RWPE2 (cell line): ENCODE measurements around the gene NPIPA8.
A peak's percentile ranks its signal among the peaks of the same experiment; 100 is the strongest.
"Not testable (repeated sequence)": the region's sequence is repeated elsewhere in the genome, so short reads cannot be mapped to it uniquely, and the experiment has no call there.

Experiments
- ATAC-seq: fragments of 200-7000 bp; cut with Tn5 transposase; 3 replicates; pipeline ENCODE4 v1.9.1; 2021; ENCODE audit warnings: low read depth
- DNase-seq: peaks from one replicate; pipeline ENCODE4 v3.0.0-alpha.2; 2020; ENCODE audit warnings: low spot score
- H3K27ac ChIP-seq: fragments of 450-650 bp; 2 replicates; pipeline ENCODE4 v1.5.1; 2017; ENCODE audit warnings: mild to moderate bottlenecking; ENCODE audit not compliant: poor library complexity, severe bottlenecking
- H3K27me3 ChIP-seq: fragments of 250-450 bp; sonication (Bioruptor Pico); 2 replicates; pipeline ENCODE4 v1.5.1; 2021; ENCODE audit warnings: mild to moderate bottlenecking, moderate library complexity; ENCODE audit not compliant: insufficient read depth, poor library complexity, severe bottlenecking
- H3K36me3 ChIP-seq: fragments of 250-450 bp; sonication (Bioruptor Pico); 2 replicates; pipeline ENCODE4 v1.5.1; 2020; ENCODE audit warnings: low read depth, mild to moderate bottlenecking, moderate library complexity
- H3K4me1 ChIP-seq: fragments of 250-450 bp; sonication (Bioruptor Pico); 2 replicates; pipeline ENCODE4 v1.5.1; 2021; ENCODE audit warnings: mild to moderate bottlenecking, moderate library complexity; ENCODE audit not compliant: insufficient read depth, poor library complexity, severe bottlenecking
- H3K4me3 ChIP-seq: fragments of 250-450 bp; sonication (Bioruptor Pico); 2 replicates; pipeline ENCODE4 v1.5.1; 2021; ENCODE audit warnings: mild to moderate bottlenecking, moderate library complexity; ENCODE audit not compliant: severe bottlenecking
- H3K9me3 ChIP-seq: fragments of 250-450 bp; sonication (Bioruptor Pico); 2 replicates; pipeline ENCODE4 v1.5.1; 2021; ENCODE audit warnings: mild to moderate bottlenecking, moderate library complexity; ENCODE audit not compliant: severe bottlenecking

Gene NPIPA8

GRCh38 chr16:18336636-18337035 is at the start of gene NPIPA8:
Gene NPIPA8 (minus strand): TSS chr16:18336736. CDS start chr16:18332662, 4,074 bp downstream.
- H3K27me3 ChIP-seq, DNase-seq, H3K9me3 ChIP-seq, H3K4me1 ChIP-seq, ATAC-seq, H3K4me3 ChIP-seq, H3K36me3 ChIP-seq, H3K27ac ChIP-seq: not testable (repeated sequence)

GRCh38 chr16:18385285-18385684 is 48.7 kb upstream of the NPIPA8 start:
- not testable (repeated sequence) for H3K27ac ChIP-seq, H3K4me3 ChIP-seq, H3K27me3 ChIP-seq, H3K4me1 ChIP-seq, H3K36me3 ChIP-seq, H3K9me3 ChIP-seq, DNase-seq, ATAC-seq

DNA sequence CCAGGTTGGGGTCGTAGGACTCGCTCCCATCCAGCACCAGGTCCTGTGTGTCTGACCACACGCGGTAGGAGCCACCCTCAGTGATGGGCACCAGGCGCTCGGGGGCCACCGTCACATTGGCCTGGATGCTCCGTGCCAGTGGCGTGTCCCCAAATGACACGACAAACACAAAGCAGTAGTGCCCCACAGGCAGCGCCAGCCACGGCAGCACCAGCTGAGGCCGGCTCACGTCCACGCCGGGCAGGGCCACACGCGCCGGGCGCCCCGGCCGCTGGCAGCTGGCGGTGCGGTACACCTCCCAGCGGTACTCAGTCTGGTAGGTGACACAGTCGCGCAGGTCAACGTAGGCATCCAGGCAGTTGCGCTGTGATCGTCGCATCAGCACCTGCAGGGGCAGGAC is 48.3 kb upstream of the NPIPA8 start:
- not testable (repeated sequence) for H3K4me3 ChIP-seq, H3K4me1 ChIP-seq, H3K9me3 ChIP-seq, H3K27me3 ChIP-seq, ATAC-seq, H3K27ac ChIP-seq, H3K36me3 ChIP-seq
- DNase-seq, result peak; percentile 15

- not testable (repeated sequence) for ATAC-seq, H3K4me3 ChIP-seq, DNase-seq
Observed at GRCh38 chr16:18384098-18384636, 47.6 kb upstream of the NPIPA8 start.

DNA sequence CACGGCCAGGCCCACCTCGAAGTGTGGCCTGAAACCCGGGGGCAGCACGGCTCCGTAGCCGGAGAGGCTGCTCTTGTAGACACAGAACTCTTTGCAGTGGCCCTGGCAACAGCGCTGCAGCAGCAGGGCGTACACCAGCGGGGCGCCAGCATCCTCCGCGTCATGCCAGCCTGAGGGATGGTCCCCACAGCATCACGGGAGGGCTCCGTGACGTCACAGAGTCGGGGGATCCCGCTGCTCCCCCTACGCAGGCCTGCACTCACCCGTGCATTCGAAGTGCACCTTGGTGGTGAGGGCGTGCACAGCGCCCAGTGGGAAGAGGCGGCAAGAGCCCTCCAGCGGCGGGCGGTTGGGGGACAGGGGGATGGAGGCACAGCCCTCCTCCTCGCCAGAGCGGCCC is 46.2 kb upstream of the NPIPA8 start:
- not testable (repeated sequence) for ATAC-seq, H3K4me1 ChIP-seq, H3K27ac ChIP-seq, H3K9me3 ChIP-seq, H3K27me3 ChIP-seq, H3K4me3 ChIP-seq, H3K36me3 ChIP-seq
- peak; percentile 9 for DNase-seq

More at GRCh38 chr16:18384098-18384636, 47.6 kb upstream of the NPIPA8 start:
- H3K4me1 ChIP-seq, H3K27me3 ChIP-seq, H3K36me3 ChIP-seq, H3K9me3 ChIP-seq, H3K27ac ChIP-seq: not testable (repeated sequence)

- not testable (repeated sequence) for ATAC-seq, H3K9me3 ChIP-seq, H3K4me1 ChIP-seq, H3K36me3 ChIP-seq, H3K27me3 ChIP-seq, H3K27ac ChIP-seq, H3K4me3 ChIP-seq, DNase-seq
Observed at GRCh38 chr16:18347742-18348141, 11.2 kb upstream of the NPIPA8 start.

- not testable (repeated sequence) for H3K36me3 ChIP-seq, ATAC-seq, H3K27ac ChIP-seq, H3K27me3 ChIP-seq, H3K9me3 ChIP-seq, H3K4me1 ChIP-seq, DNase-seq, H3K4me3 ChIP-seq
Observed at GRCh38 chr16:18346993-18347392, 10.5 kb upstream of the NPIPA8 start.

- not testable (repeated sequence) for ATAC-seq
Observed at GRCh38 chr16:18344634-18345033, 8.1 kb upstream of the NPIPA8 start.

DNA sequence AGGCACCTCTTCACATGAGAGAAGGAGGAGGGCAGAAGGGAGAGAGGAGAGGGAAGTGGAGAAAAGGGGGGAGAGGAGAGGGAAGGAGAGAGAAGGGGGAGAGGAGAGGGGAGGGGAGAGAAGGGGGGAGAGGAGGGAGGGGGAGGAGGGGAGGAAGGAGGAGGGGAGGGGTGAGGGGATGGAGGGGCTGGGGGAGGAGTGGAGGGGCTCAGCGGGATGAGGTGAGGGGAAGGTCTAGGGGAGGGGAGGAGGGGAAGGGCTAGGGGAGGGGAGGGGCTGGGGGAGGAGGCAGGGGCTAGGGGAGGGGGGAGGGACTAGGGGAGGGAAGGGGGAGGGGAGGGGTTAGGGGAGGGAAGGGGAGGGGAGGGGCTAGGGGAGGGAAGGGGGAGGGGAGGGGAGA is 5.5 kb upstream of the NPIPA8 start:
- not testable (repeated sequence) for DNase-seq, H3K9me3 ChIP-seq, ATAC-seq, H3K4me3 ChIP-seq, H3K4me1 ChIP-seq, H3K36me3 ChIP-seq, H3K27ac ChIP-seq, H3K27me3 ChIP-seq

More at GRCh38 chr16:18344634-18345033, 8.1 kb upstream of the NPIPA8 start:
- not testable (repeated sequence) for H3K4me1 ChIP-seq, H3K9me3 ChIP-seq, H3K36me3 ChIP-seq, H3K27ac ChIP-seq, H3K4me3 ChIP-seq, DNase-seq, H3K27me3 ChIP-seq

- H3K27ac ChIP-seq, H3K4me1 ChIP-seq, H3K27me3 ChIP-seq, H3K9me3 ChIP-seq, H3K36me3 ChIP-seq, H3K4me3 ChIP-seq, ATAC-seq, DNase-seq: not testable (repeated sequence)
Observed at GRCh38 chr16:18341417-18341960, 5.0 kb upstream of the NPIPA8 start.

DNA sequence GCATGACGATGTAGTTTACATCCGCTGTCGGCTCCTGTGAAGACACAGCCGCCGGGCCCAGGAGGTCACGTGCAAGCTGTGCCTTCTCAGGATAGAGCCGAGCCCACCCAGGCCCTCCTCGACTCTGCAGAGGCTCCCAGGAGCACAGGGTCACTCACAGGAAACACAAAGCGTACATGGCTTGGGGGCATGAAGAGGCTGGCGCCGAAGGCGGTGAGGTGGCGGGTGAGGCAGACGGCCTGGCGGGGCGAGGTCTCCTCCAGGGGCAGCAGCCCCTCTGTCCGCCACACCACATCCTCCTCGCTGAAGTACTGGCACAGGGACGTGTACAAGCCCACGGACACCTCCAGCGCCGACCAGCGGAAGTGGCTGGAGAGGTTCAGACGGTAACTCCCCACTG is 2.7 kb upstream of the NPIPA8 start:
- not testable (repeated sequence) for H3K27ac ChIP-seq, H3K9me3 ChIP-seq, ATAC-seq, H3K36me3 ChIP-seq, DNase-seq, H3K27me3 ChIP-seq, H3K4me3 ChIP-seq, H3K4me1 ChIP-seq

GRCh38 chr16:18311811-18312210 is 24.7 kb downstream of the NPIPA8 start:
- H3K27me3 ChIP-seq, H3K4me1 ChIP-seq, DNase-seq, H3K27ac ChIP-seq, H3K4me3 ChIP-seq, ATAC-seq, H3K36me3 ChIP-seq, H3K9me3 ChIP-seq: not testable (repeated sequence)
